WTC11 (cell line): Measurements from ENCODE around the gene COX5A. TPM values are rescaled to one million over a fixed set of nuclear protein-coding genes. Genes with fewer than 3 reads are reported as not detected.
"Not testable (repeated sequence)": the region's sequence is repeated elsewhere in the genome, so short reads cannot be mapped to it uniquely, and the experiment has no call there.

ENCODE experiments used
- ATAC-seq: fragments of 200-7000 bp; cut with Tn5 transposase; 2 replicates; pipeline ENCODE4 v1.10.0; 2021; ENCODE audit warnings: mild to moderate bottlenecking, moderate library complexity
- CTCF ChIA-PET: fragments of 300-600 bp; sonication (Branson Sonifier 250); formaldehyde crosslinking; loops from one replicate; lab custom pipeline; 2021; ENCODE audit warnings: antibody characterized with exemption; lab: Charles Lee
- POLR2A ChIA-PET: fragments of 350-600 bp; sonication (Branson Sonifier 250); formaldehyde crosslinking; loops from one replicate; lab custom pipeline; 2021; ENCODE audit warnings: antibody characterized with exemption; lab: Charles Lee
- DNase-seq: peaks from one replicate; pipeline ENCODE4 v3.0.0; 2021; ENCODE audit warnings: low spot score
- H3K27ac Mint-ChIP-seq: 2 replicates; pipeline ENCODE4 v1.8.0; 2021; ENCODE audit warnings: mixed read lengths
- H3K27me3 Mint-ChIP-seq: 2 replicates; pipeline ENCODE4 v1.8.0; 2021; ENCODE audit warnings: low read depth, mild to moderate bottlenecking, moderate library complexity, mixed read lengths
- H3K36me3 Mint-ChIP-seq: 2 replicates; pipeline ENCODE4 v1.8.0; 2021; ENCODE audit warnings: mixed read lengths
- H3K4me1 Mint-ChIP-seq: 2 replicates; pipeline ENCODE4 v1.8.0; 2022; ENCODE audit warnings: mixed read lengths
- H3K4me3 Mint-ChIP-seq: 2 replicates; pipeline ENCODE4 v1.8.0; 2021; ENCODE audit warnings: mild to moderate bottlenecking, moderate library complexity, mixed read lengths
- H3K9me3 Mint-ChIP-seq: 2 replicates; pipeline ENCODE4 v1.8.0; 2021; ENCODE audit warnings: mixed read lengths
- CBFB ChIP-seq: sonication (generic); formaldehyde crosslinking; IDR thresholded peaks from 2 replicates; pipeline ENCODE4 v1.8.1; 2022; ENCODE audit warnings: mild to moderate bottlenecking, low read depth, missing genetic modification reagents
- CDX4 ChIP-seq: fragments of 250-450 bp; sonication (Bioruptor Pico); IDR thresholded peaks from 2 replicates; pipeline ENCODE4 v1.9.0; 2021; ENCODE audit warnings: moderate library complexity, mild to moderate bottlenecking, inconsistent platforms, borderline replicate concordance
- CREM ChIP-seq: sonication (generic); formaldehyde crosslinking; IDR thresholded peaks from 2 replicates; pipeline ENCODE4 v1.8.1; 2022; ENCODE audit warnings: mild to moderate bottlenecking, missing genetic modification reagents, moderate library complexity
- ESRRA ChIP-seq: sonication (generic); formaldehyde crosslinking; IDR thresholded peaks from 2 replicates; pipeline ENCODE4 v1.8.1; 2022; ENCODE audit warnings: mild to moderate bottlenecking, missing genetic modification reagents, borderline replicate concordance
- ETV6 ChIP-seq: sonication (generic); formaldehyde crosslinking; IDR thresholded peaks from 2 replicates; pipeline ENCODE4 v1.8.1; 2022; ENCODE audit warnings: mild to moderate bottlenecking, missing genetic modification reagents
- GTF2I ChIP-seq: fragments of 250-450 bp; sonication (Bioruptor Pico); conservative IDR thresholded peaks from 2 replicates; pipeline ENCODE4 v1.4.0; 2021; ENCODE audit warnings: mild to moderate bottlenecking
- HMGA2 ChIP-seq: fragments of 250-450 bp; sonication (Bioruptor Pico); IDR thresholded peaks from 2 replicates; pipeline ENCODE4 v1.4.0; 2021; ENCODE audit warnings: mild to moderate bottlenecking, moderate library complexity
- IRF1 ChIP-seq: sonication (generic); formaldehyde crosslinking; IDR thresholded peaks from 2 replicates; pipeline ENCODE4 v1.8.0; 2023; ENCODE audit warnings: missing genetic modification reagents
- JAZF1 ChIP-seq: fragments of 250-450 bp; sonication (Bioruptor Pico); IDR thresholded peaks from 2 replicates; pipeline ENCODE4 v1.9.0; 2021; ENCODE audit warnings: moderate library complexity, mild to moderate bottlenecking, inconsistent platforms
- KAT7 ChIP-seq: sonication (generic); formaldehyde crosslinking; IDR thresholded peaks from 2 replicates; pipeline ENCODE4 v1.8.1; 2023; ENCODE audit warnings: missing genetic modification reagents, mild to moderate bottlenecking, borderline replicate concordance
- NR1H2 ChIP-seq: sonication (generic); formaldehyde crosslinking; IDR thresholded peaks from 2 replicates; pipeline ENCODE4 v1.9.0; 2021; ENCODE audit warnings: mild to moderate bottlenecking, moderate library complexity, missing genetic modification reagents
- PRDM15 ChIP-seq: sonication (generic); formaldehyde crosslinking; IDR thresholded peaks from 2 replicates; pipeline ENCODE4 v1.8.0; 2022; ENCODE audit warnings: missing genetic modification reagents
- TCF7 ChIP-seq: sonication (generic); formaldehyde crosslinking; IDR thresholded peaks from 2 replicates; pipeline ENCODE4 v1.8.0; 2022; ENCODE audit warnings: mild to moderate bottlenecking, low read depth, missing genetic modification reagents, moderate library complexity
- TP53 ChIP-seq: sonication (generic); formaldehyde crosslinking; IDR thresholded peaks from 2 replicates; pipeline ENCODE4 v1.8.1; 2023; ENCODE audit warnings: mild to moderate bottlenecking, missing genetic modification reagents
- USF1 ChIP-seq: sonication (generic); formaldehyde crosslinking; IDR thresholded peaks from 2 replicates; pipeline ENCODE4 v1.8.0; 2022; ENCODE audit warnings: mild to moderate bottlenecking, missing genetic modification reagents
- ZNF138 ChIP-seq: sonication (generic); formaldehyde crosslinking; conservative IDR thresholded peaks from 2 replicates; pipeline ENCODE4 v1.8.1; 2022; ENCODE audit warnings: mild to moderate bottlenecking, moderate library complexity, missing genetic modification reagents
- ZNF219 ChIP-seq: sonication (generic); formaldehyde crosslinking; IDR thresholded peaks from 2 replicates; pipeline ENCODE4 v1.8.0; 2023; ENCODE audit warnings: missing genetic modification reagents, mild to moderate bottlenecking, borderline replicate concordance
- ZNF232 ChIP-seq: sonication (generic); formaldehyde crosslinking; IDR thresholded peaks from 2 replicates; pipeline ENCODE4 v1.8.0; 2022; ENCODE audit warnings: mild to moderate bottlenecking, missing genetic modification reagents
- ZNF317 ChIP-seq: sonication (generic); formaldehyde crosslinking; IDR thresholded peaks from 2 replicates; pipeline ENCODE4 v1.8.1; 2023; ENCODE audit warnings: low read depth, mild to moderate bottlenecking, moderate library complexity, missing genetic modification reagents, borderline replicate concordance
- total RNA-seq: library from RNA; stranded (reverse); gene quantifications from 3 replicates; pipeline ENCODE4 v1.2.3, GENCODE V29; 2021

Gene COX5A
- total RNA-seq, 1 experiment from 2014 or later = 354 TPM

GRCh38 chr15:74917676-74918075 lies 20.2 kb downstream of the COX5A start:
- DNase-seq (no peak), ATAC-seq (no peak)
- ChIA-PET CTCF (interaction anchor here (0.6 to 2.7 kb wide), 2 partner anchors 16 to 101 kb away, joined by 3 to 7 read pairs; no protein-coding TSS in a partner anchor), POLR2A (interaction anchor here (0.6 kb wide), 2 partner anchors 75 to 432 kb away, joined by 3 to 5 read pairs; no protein-coding TSS in a partner anchor)
- Mint-ChIP-seq H3K9me3 (no peaks in the 10 kb centered on the region), H3K4me3 (no peak overlapping the region), H3K27me3 (no peaks in the 10 kb centered on the region), H3K4me1 (no peaks in the 10 kb centered on the region), H3K36me3 (peaks cover 66% of the 10 kb centered on the region), H3K27ac (no peak overlapping the region)
- no peak for TF ChIP-seq KAT7 (CRISPR knock-in tag)
- TF ChIP-seq ETV6 (CRISPR knock-in tag) = no peak
- no peak for TF ChIP-seq HMGA2
- TF ChIP-seq ZNF317 = no peak
- no peak for TF ChIP-seq CBFB (CRISPR knock-in tag)
- no peak for TF ChIP-seq TCF7 (CRISPR knock-in tag)
- TF ChIP-seq CREM (CRISPR knock-in tag) = no peak
- TF ChIP-seq IRF1 (CRISPR knock-in tag) = no peak
- TF ChIP-seq ZNF232 = no peak
- no peak for TF ChIP-seq USF1 (CRISPR knock-in tag)

GRCh38 chr15:74913799-74914198 lies 24.1 kb downstream of the COX5A start:
- CTCF ChIA-PET, ATAC-seq, DNase-seq, H3K27me3 Mint-ChIP-seq, H3K4me1 Mint-ChIP-seq, H3K27ac Mint-ChIP-seq, H3K4me3 Mint-ChIP-seq, H3K9me3 Mint-ChIP-seq: not testable (repeated sequence)
- POLR2A ChIA-PET = interaction anchor here (0.6 kb wide), 1 partner anchor 45 kb away, joined by 3 read pairs; no protein-coding TSS in a partner anchor
- H3K36me3 Mint-ChIP-seq = peaks cover 63% of the 10 kb centered on the region

GRCh38 chr15:74913041-74913440 lies 24.8 kb downstream of the COX5A start:
- Mint-ChIP-seq H3K27me3 (no peaks in the 10 kb centered on the region), H3K27ac (no peak overlapping the region), H3K4me3 (no peak overlapping the region), H3K9me3 (peaks cover 8% of the 10 kb centered on the region), H3K36me3 (peaks cover 60% of the 10 kb centered on the region), H3K4me1 (no peaks in the 10 kb centered on the region)
- CTCF ChIA-PET = interaction anchor here (1.4 kb wide), 1 partner anchor 38 kb away, joined by 4 read pairs; no protein-coding TSS in a partner anchor
- TF ChIP-seq NR1H2 (CRISPR knock-in tag) (no peak), GTF2I (CRISPR knock-in tag) (no peak), ZNF219 (CRISPR knock-in tag) (no peak), TP53 (CRISPR knock-in tag) (no peak), PRDM15 (CRISPR knock-in tag) (no peak), CREM (CRISPR knock-in tag) (no peak), ESRRA (CRISPR knock-in tag) (no peak), CDX4 (CRISPR knock-in tag) (no peak), ZNF138 (CRISPR knock-in tag) (no peak), JAZF1 (no peak)
- DNase-seq = no peak
- POLR2A ChIA-PET = no interaction called here
- no peak for ATAC-seq
